Measurements from ENCODE around the gene YIPF4.

- TF ChIP-seq POLR2AphosphoS5 (IDR thresholded peaks at IDR 0.05; ENCODE audit: borderline replicate concordance, low read depth, low read length) (no peak), EZH2 (IDR thresholded peaks at IDR 0.05) (no peak), FOXP2 (optimal IDR thresholded peaks at IDR 0.05; ENCODE audit: control extremely low read depth, extremely low read length, insufficient read depth) (no peak)
Observed at GRCh38 chr2:32228181-32228580, 49.5 kb upstream of the YIPF4 start.

All from SK-N-MC (cell line).